ENCODE measurements around the gene TBC1D22A.

The TBC1D22A gene

GRCh38 chr22:46754110-46754799 is 8.2 kb upstream of the TBC1D22A start:
- DNase-seq = peak; percentile 37

GRCh38 chr22:46754826-46755225 is 7.6 kb upstream of the TBC1D22A start:
- DNase-seq = no peak

- no peak for DNase-seq
Observed at GRCh38 chr22:46755525-46755924, 6.9 kb upstream of the TBC1D22A start.

GRCh38 chr22:46756097-46756496 is 6.4 kb upstream of the TBC1D22A start:
- DNase-seq = no peak

- DNase-seq = no peak
Observed at GRCh38 chr22:46757104-46757503, 5.3 kb upstream of the TBC1D22A start.

- DNase-seq = no peak
Observed at GRCh38 chr22:46758121-46758520, 4.3 kb upstream of the TBC1D22A start.

GRCh38 chr22:46758867-46759290 is 3.6 kb upstream of the TBC1D22A start:
- DNase-seq = peak; percentile 40

GRCh38 chr22:46761017-46761416 is 1.4 kb upstream of the TBC1D22A start:
- DNase-seq = no peak

GRCh38 chr22:46761539-46762237 is 762 bp upstream of the TBC1D22A start:
- DNase-seq = no peak

GRCh38 chr22:46763051-46763705 is 728 bp downstream of the TBC1D22A start:
- no peak for DNase-seq

- no peak for DNase-seq
Observed at GRCh38 chr22:46764140-46764680, 1.8 kb downstream of the TBC1D22A start.

- no peak for DNase-seq
Observed at GRCh38 chr22:46764779-46765485, 2.5 kb downstream of the TBC1D22A start.

- DNase-seq = no peak
Observed at GRCh38 chr22:46766611-46767010, 4.2 kb downstream of the TBC1D22A start.

- DNase-seq = no peak
Observed at GRCh38 chr22:46767249-46767985, 5.0 kb downstream of the TBC1D22A start.

GRCh38 chr22:46769191-46769675 is 6.8 kb downstream of the TBC1D22A start:
- no peak for DNase-seq

- DNase-seq = no peak
Observed at GRCh38 chr22:46769706-46770105, 7.3 kb downstream of the TBC1D22A start.

GRCh38 chr22:46770151-46770641 is 7.7 kb downstream of the TBC1D22A start:
- DNase-seq = no peak

- no peak for DNase-seq
Observed at GRCh38 chr22:46770726-46771125, 8.3 kb downstream of the TBC1D22A start.

GRCh38 chr22:46773076-46773475 is 10.6 kb downstream of the TBC1D22A start:
- DNase-seq = no peak

GRCh38 chr22:46774253-46774979 is 12.0 kb downstream of the TBC1D22A start:
- peak; percentile 25 for DNase-seq

Measured in stimulated activated CD4-positive, alpha-beta T cell treated with anti-CD3 and anti-CD28 coated beads, Interleukin-1b, Interleukin-23, amount 100 ng/mL, for 48 hours (primary cell).